K562 (cell line): ENCODE measurements around the gene RACK1. TPM values are rescaled to one million over a fixed set of nuclear protein-coding genes. Genes with fewer than 3 reads are reported as not detected.

ENCODE experiments used
- ARID1B ChIP-seq: fragments of 450-650 bp; IDR thresholded peaks from 2 replicates; pipeline ENCODE4 v1.6.1; 2016; ENCODE audit warnings: antibody characterized with exemption, mild to moderate bottlenecking, inconsistent platforms
- ARNT ChIP-seq, 2 experiments: fragments of 450-650 bp; IDR thresholded peaks; 2 replicates each; pipeline ENCODE4 v1.6.1; 2016; ENCODE audit warnings: mild to moderate bottlenecking in 1 of 2
- ATF6 ChIP-seq: sonication (generic); formaldehyde crosslinking; IDR thresholded peaks from 2 replicates; pipeline ENCODE4 v1.4.0; 2020; ENCODE audit warnings: mild to moderate bottlenecking, missing genetic modification reagents
- BCL6 ChIP-seq: fragments of 250-450 bp; sonication (Bioruptor Pico); IDR thresholded peaks from 2 replicates; pipeline ENCODE4 v1.4.0; 2020
- DEAF1 ChIP-seq: fragments of 450-650 bp; formaldehyde crosslinking; IDR thresholded peaks from 2 replicates; pipeline ENCODE4 v1.4.0; 2020; ENCODE audit warnings: mild to moderate bottlenecking, moderate library complexity
- DIDO1 ChIP-seq: fragments of 450-650 bp; IDR thresholded peaks from 2 replicates; pipeline ENCODE4 v1.6.1; 2016; ENCODE audit warnings: low read depth, missing biosample characterization, missing genetic modification characterization
- ELF4 ChIP-seq: fragments of 450-650 bp; formaldehyde crosslinking; IDR thresholded peaks from 2 replicates; pipeline ENCODE4 v1.4.0; 2022; ENCODE audit warnings: missing genetic modification characterization
- HBP1 ChIP-seq: fragments of 450-650 bp; formaldehyde crosslinking; IDR thresholded peaks from 2 replicates; pipeline ENCODE4 v1.4.0; 2022; ENCODE audit warnings: missing genetic modification characterization
- HLTF ChIP-seq: fragments of 450-650 bp; IDR thresholded peaks from 2 replicates; pipeline ENCODE4 v1.6.1; 2016
- HNRNPLL ChIP-seq: fragments of 200-400 bp; formaldehyde crosslinking; IDR thresholded peaks from 2 replicates; pipeline ENCODE4 v1.6.1; 2017; ENCODE audit warnings: low read length, low read depth, mild to moderate bottlenecking; ENCODE audit not compliant: poor library complexity, severe bottlenecking
- KDM5B ChIP-seq: fragments of 200-600 bp; sonication (generic); IDR thresholded peaks from 2 replicates; pipeline ENCODE4 v1.6.1; 2012; ENCODE audit warnings: low read depth, mild to moderate bottlenecking, moderate library complexity, low read length, control low read depth, inconsistent platforms; ENCODE audit not compliant: insufficient replicate concordance
- PHB2 ChIP-seq: fragments of 450-650 bp; IDR thresholded peaks from 2 replicates; pipeline ENCODE4 v1.6.1; 2017; ENCODE audit warnings: low read depth
- POLR2A ChIP-seq: fragments of 450-650 bp; conservative IDR thresholded peaks from 2 replicates; pipeline ENCODE4 v1.6.1; 2016
- SMC3 ChIP-seq: conservative IDR thresholded peaks from 2 replicates; pipeline ENCODE4 v1.6.1; 2011; ENCODE audit warnings: low read depth, low read length, improper control_type of control experiment; ENCODE audit not compliant: insufficient read depth
- TAF1 ChIP-seq: IDR thresholded peaks from 2 replicates; pipeline ENCODE4 v1.6.1; 2011; ENCODE audit warnings: mild to moderate bottlenecking, low read length, moderate library complexity; ENCODE audit not compliant: insufficient read depth, control insufficient read depth, severe bottlenecking; ENCODE audit errors: extremely low read depth
- TCFL5 ChIP-seq: fragments of 250-450 bp; sonication (Bioruptor Pico); conservative IDR thresholded peaks from 2 replicates; pipeline ENCODE4 v1.6.1; 2021; ENCODE audit warnings: mild to moderate bottlenecking, moderate library complexity, matching md5 sums
- TOE1 ChIP-seq, 2 experiments: fragments of 450-650 bp in 1 of 2; sonication (generic) in 1 of 2; formaldehyde crosslinking in 1 of 2; IDR thresholded peaks; 2 replicates each; pipeline versions ENCODE4 v1.7.1 to v1.8.0; 2016 to 2022; ENCODE audit warnings: borderline replicate concordance in 2 of 2, mild to moderate bottlenecking in 2 of 2, antibody characterized with exemption in 1 of 2, inconsistent platforms in 1 of 2, low read depth in 1 of 2, missing genetic modification reagents in 1 of 2, moderate library complexity in 1 of 2
- ZNF140 ChIP-seq: fragments of 250-450 bp; sonication (Bioruptor Pico); IDR thresholded peaks from 2 replicates; pipeline ENCODE4 v1.8.0; 2021; ENCODE audit warnings: moderate library complexity, mild to moderate bottlenecking, inconsistent platforms
- ZNF740 ChIP-seq, 3 experiments: fragments of 200-800 bp in 1 of 3; sonication (Bioruptor generic) in 1 of 3; sonication (generic) in 1 of 3; formaldehyde crosslinking in 1 of 3; IDR thresholded peaks; 2 replicates each; pipeline versions ENCODE4 v1.6.1 to v1.8.0; 2016 to 2022; ENCODE audit warnings: mild to moderate bottlenecking in 2 of 3, missing compliant biosample characterization in 2 of 3, missing genetic modification characterization in 2 of 3, missing genetic modification reagents in 1 of 3
- polyA plus RNA-seq, 8 experiments: library from polyadenylated mRNA; depleted of rRNA in 4 of 8; stranded (reverse) in 5 of 8; unstranded in 3 of 8; fragments of >200 nt; fragmentation: Nextera tagmentation in 2 of 8; fragmentation: Illumina TruSeq in 1 of 8; extraction: Ambion mirVana in 2 of 8; extraction: Trizol in 1 of 8; gene quantifications; 2 replicates each; pipeline versions ENCODE4 v1.2.1 to v1.2.3, GENCODE V29; 2011 to 2014; ENCODE audit warnings: inconsistent platforms in 1 of 8, missing spikeins in 1 of 8
- total RNA-seq, 7 experiments: library from RNA; depleted of rRNA in 6 of 7; stranded (reverse); fragments of >200 nt in 6 of 7; fragmentation: Illumina TruSeq in 2 of 7; extraction: Trizol in 2 of 7; gene quantifications; 2 replicates each; pipeline versions ENCODE4 v1.2.1 to v1.2.3, GENCODE V29; 2011 to 2021; ENCODE audit warnings: low replicate concordance in 1 of 7

Gene RACK1
- total and polyA plus RNA-seq, 9 of the 15 experiments (the other 6 are each of a cell fraction or from before 2014, with no cell fraction given): 2,303 to 5,311 (median 3,833) TPM

- no peak for TF ChIP-seq ATF6 (CRISPR knock-in tag)
- TF ChIP-seq HNRNPLL: peak; percentile 26
- TF ChIP-seq KDM5B: peak; percentile 72
- peak; percentile 10; the same call in 1 of the 2 replicates for TF ChIP-seq POLR2A
- 0 out of 2 replicates have a peak, but pooled peaks have one; percentile 19 for TF ChIP-seq ARID1B
- TF ChIP-seq DEAF1: no peak
- TF ChIP-seq TCFL5 (CRISPR knock-in tag): no peak
- TF ChIP-seq DIDO1: no peak
- TF ChIP-seq PHB2: peak; percentile 35; the same call in 1 of the 2 replicates
- TF ChIP-seq TOE1 (IDR thresholded peaks at IDR 0.05; ENCODE audit: borderline replicate concordance): no peak; the same call in none of the 2 replicates
- TF ChIP-seq TOE1 (CRISPR knock-in tag; IDR thresholded peaks at IDR 0.05; ENCODE audit: borderline replicate concordance, low read depth): no peak
- TF ChIP-seq HBP1 (CRISPR knock-in tag): peak; percentile 81
- TF ChIP-seq TAF1: peak; percentile 22
- no peak for TF ChIP-seq BCL6 (CRISPR knock-in tag)
- TF ChIP-seq HLTF: peak; percentile 62; the same call in 1 of the 2 replicates
- 0 out of 2 replicates have a peak, but pooled peaks have one; percentile 73 for TF ChIP-seq ELF4 (CRISPR knock-in tag)
- TF ChIP-seq ARNT (IDR thresholded peaks at IDR 0.05): peak in 1 of 2 experiments; percentile 17; a peak in 1 of 4 replicates
- TF ChIP-seq SMC3: no peak
- no peak for TF ChIP-seq ZNF140
- peak; percentile 86 for TF ChIP-seq ZNF740 (CRISPR knock-in tag; IDR thresholded peaks at IDR 0.05)
- peak in 1 of 2 experiments; percentile 77; a peak in 2 of 4 replicates for TF ChIP-seq ZNF740 (tag; IDR thresholded peaks at IDR 0.05)
Observed at GRCh38 chr5:181223729-181224389, 19.8 kb downstream of the RACK1 start (continued).
